ENCODE measurements around the gene TSPAN6. TPM values are rescaled to one million over a fixed set of nuclear protein-coding genes. Genes with fewer than 3 reads are reported as not detected.

Gene TSPAN6
- polyA plus RNA-seq, 2 of the 4 experiments (the other 2 are of a cell fraction), result 46.0 to 71.1 TPM

DNA sequence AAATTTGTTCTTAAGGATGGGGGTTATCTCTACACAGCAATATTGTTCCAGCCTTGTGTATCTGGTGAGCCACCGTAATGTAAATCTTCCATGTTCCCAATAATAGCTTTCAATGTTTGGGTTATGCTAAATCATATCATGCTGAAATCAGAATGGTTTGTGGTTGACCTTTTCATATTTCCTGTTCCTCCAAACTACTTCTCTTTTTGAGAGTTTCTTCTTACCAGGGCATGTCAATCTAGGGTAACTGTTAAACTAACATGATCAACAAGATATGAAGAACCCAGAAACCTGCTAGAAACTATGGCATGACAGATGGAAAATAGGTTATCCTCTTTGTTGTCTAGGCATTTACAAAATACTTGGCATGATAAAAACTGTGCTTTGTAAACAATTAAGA, 29.9 kb downstream of the TSPAN6 start:
- Histone ChIP-seq H3K9me3 (no peaks in the 10 kb centered on the region), H3K4me2 (no peak overlapping the region), H3K4me3 (no peak overlapping the region), H3K27ac (no peak overlapping the region), H3K4me1 (no peaks in the 10 kb centered on the region)
- ATAC-seq (no peak), FAIRE-seq (no peak), DNase-seq (ENCODE audit: low read depth in 1 of 2, low spot score in 1 of 2) (no peak)
- WGBS (ENCODE audit: missing lambda C conversion rate), result 39% methylated on average over 1 of the region's 1 CpG
- TF ChIP-seq ZNF302 (CRISPR knock-in tag; IDR thresholded peaks at IDR 0.05), result no peak
- no peak for TF ChIP-seq ESRRA (IDR thresholded peaks at IDR 0.05; ENCODE audit: borderline replicate concordance, low read length)
- TF ChIP-seq HDAC2 (IDR thresholded peaks at IDR 0.05), result no peak
- TF ChIP-seq EP300 (IDR thresholded peaks at IDR 0.05), result no peak
- no peak for TF ChIP-seq ZFP36 (IDR thresholded peaks at IDR 0.05; ENCODE audit: borderline replicate concordance, partially characterized antibody)
- TF ChIP-seq POLR2AphosphoS2 (conservative IDR thresholded peaks at IDR 0.05; ENCODE audit: low read length), result no peak
- TF ChIP-seq RCOR1 (IDR thresholded peaks at IDR 0.05; ENCODE audit: low read depth, low read length), result no peak
- ChIA-PET POLR2A (no interaction called here), CTCF (interaction anchor here (1.8 kb wide), 1 partner anchor 9 kb away, joined by 5 read pairs; no protein-coding TSS in a partner anchor)

DNA sequence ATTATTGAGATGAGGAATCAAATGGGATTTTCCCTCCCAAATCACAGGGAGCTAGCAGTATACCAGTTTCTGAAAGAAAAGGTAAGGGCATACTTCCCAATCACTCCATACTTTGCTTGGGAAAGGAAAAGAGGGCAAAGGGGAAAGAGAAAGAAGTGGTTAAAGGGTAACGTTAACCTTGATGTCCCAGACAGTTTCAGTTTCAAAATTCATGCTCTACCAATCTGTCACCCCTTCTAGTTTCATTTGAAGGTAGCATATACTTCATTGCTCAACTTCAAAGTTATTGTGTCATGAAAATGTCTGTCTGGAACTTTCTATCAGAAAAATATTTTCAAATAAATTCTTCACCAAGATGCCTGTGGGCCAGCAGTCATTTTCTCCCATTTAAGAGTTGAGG, 35.8 kb downstream of the TSPAN6 start:
- H3K27ac ChIP-seq, result no peak overlapping the region
- WGBS (ENCODE audit: missing lambda C conversion rate), result 3% methylated on average over 1 of the region's 1 CpG
- no peak for FAIRE-seq
- ChIA-PET CTCF (interaction anchor here (0.9 kb wide), 1 partner anchor 13 kb away, joined by 3 read pairs; no protein-coding TSS in a partner anchor), POLR2A (no interaction called here)
- H3K4me2 ChIP-seq, result no peak overlapping the region
- no peaks in the 10 kb centered on the region for H3K9me3 ChIP-seq
- H3K4me3 ChIP-seq, result no peak overlapping the region
- TF ChIP-seq HOXA7 (CRISPR knock-in tag; IDR thresholded peaks at IDR 0.05), result no peak
- no peak for TF ChIP-seq HOXB5 (CRISPR knock-in tag; IDR thresholded peaks at IDR 0.05)
- no peak for TF ChIP-seq MAZ (IDR thresholded peaks at IDR 0.05; ENCODE audit: borderline replicate concordance, low read depth, low read length)
- no peak for TF ChIP-seq PBX3 (IDR thresholded peaks at IDR 0.05)
- TF ChIP-seq POLR2AphosphoS2 (conservative IDR thresholded peaks at IDR 0.05; ENCODE audit: low read length), result no peak
- TF ChIP-seq JUNB (IDR thresholded peaks at IDR 0.05), result no peak
- TF ChIP-seq ESRRA (IDR thresholded peaks at IDR 0.05; ENCODE audit: borderline replicate concordance, low read length), result no peak
- TF ChIP-seq, protein P1, sequence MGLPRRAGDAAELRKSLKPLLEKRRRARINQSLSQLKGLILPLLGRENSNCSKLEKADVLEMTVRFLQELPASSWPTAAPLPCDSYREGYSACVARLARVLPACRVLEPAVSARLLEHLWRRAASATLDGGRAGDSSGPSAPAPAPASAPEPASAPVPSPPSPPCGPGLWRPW (IDR thresholded peaks at IDR 0.05), result no peak
- no peak for TF ChIP-seq SMC3 (IDR thresholded peaks at IDR 0.05)
- no peak for TF ChIP-seq CBX8 (IDR thresholded peaks at IDR 0.05)
- no peak for TF ChIP-seq RAD21 (conservative IDR thresholded peaks at IDR 0.05 in 1 of 2, IDR thresholded peaks at IDR 0.05 in 1 of 2)
- TF ChIP-seq, protein P2, sequence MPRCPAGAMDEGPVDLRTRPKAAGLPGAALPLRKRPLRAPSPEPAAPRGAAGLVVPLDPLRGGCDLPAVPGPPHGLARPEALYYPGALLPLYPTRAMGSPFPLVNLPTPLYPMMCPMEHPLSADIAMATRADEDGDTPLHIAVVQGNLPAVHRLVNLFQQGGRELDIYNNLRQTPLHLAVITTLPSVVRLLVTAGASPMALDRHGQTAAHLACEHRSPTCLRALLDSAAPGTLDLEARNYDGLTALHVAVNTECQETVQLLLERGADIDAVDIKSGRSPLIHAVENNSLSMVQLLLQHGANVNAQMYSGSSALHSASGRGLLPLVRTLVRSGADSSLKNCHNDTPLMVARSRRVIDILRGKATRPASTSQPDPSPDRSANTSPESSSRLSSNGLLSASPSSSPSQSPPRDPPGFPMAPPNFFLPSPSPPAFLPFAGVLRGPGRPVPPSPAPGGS (IDR thresholded peaks at IDR 0.05), result no peak
- no peak for TF ChIP-seq HDAC2 (IDR thresholded peaks at IDR 0.05)
- no peak for TF ChIP-seq ZNF302 (CRISPR knock-in tag; IDR thresholded peaks at IDR 0.05)
- no peak for ATAC-seq
- DNase-seq (ENCODE audit: low read depth in 1 of 2, low spot score in 1 of 2), result no peak
- no peaks in the 10 kb centered on the region for H3K4me1 ChIP-seq

DNA sequence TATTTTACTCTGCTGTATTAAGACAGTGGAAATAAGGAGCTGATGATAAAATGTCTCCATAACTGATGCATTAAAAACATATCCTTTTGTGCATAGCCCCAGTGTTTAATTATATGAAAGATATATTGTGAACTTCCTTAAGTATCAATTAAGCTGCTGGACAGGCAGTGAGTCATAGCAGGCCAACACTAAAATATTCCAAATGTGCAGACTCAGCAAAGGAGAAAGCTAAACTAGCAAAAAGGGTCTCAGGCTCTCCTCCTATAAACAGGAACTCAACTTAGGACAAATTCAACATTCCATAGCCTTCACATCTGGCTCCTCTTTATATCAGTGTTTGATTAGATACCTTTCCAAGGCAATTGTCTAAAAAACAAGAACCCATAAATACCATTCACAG, 36.3 kb downstream of the TSPAN6 start:
- TF ChIP-seq MAFK (IDR thresholded peaks at IDR 0.05; ENCODE audit: partially characterized antibody), result peak; percentile 81
- no peak for TF ChIP-seq HOXB5 (CRISPR knock-in tag; IDR thresholded peaks at IDR 0.05)
- CTCF ChIA-PET, result interaction anchor here (0.9 kb wide), 1 partner anchor 12 kb away, joined by 3 read pairs; no protein-coding TSS in a partner anchor
- ATAC-seq (no peak), FAIRE-seq (no peak), DNase-seq (ENCODE audit: low read depth in 1 of 2, low spot score in 1 of 2) (no peak)
- Histone ChIP-seq H3K4me1 (no peaks in the 10 kb centered on the region), H3K4me3 (no peak overlapping the region), H3K4me2 (no peak overlapping the region), H3K27ac (no peak overlapping the region), H3K9me3 (no peaks in the 10 kb centered on the region)
- POLR2A ChIA-PET, result no interaction called here

DNA sequence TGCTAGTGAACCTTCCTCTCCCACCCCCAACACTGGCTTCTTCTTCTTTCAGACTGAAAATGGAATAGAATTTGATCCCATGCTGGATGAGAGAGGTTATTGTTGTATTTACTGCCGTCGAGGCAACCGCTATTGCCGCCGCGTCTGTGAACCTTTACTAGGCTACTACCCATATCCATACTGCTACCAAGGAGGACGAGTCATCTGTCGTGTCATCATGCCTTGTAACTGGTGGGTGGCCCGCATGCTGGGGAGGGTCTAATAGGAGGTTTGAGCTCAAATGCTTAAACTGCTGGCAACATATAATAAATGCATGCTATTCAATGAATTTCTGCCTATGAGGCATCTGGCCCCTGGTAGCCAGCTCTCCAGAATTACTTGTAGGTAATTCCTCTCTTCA, 37.1 kb downstream of the TSPAN6 start:
- no peak for DNase-seq (ENCODE audit: low read depth in 1 of 2, low spot score in 1 of 2)
- Histone ChIP-seq H3K27ac (no peak overlapping the region), H3K9me3 (no peaks in the 10 kb centered on the region), H3K4me1 (no peaks in the 10 kb centered on the region), H3K4me3 (no peak overlapping the region), H3K4me2 (no peak overlapping the region)
- CTCF ChIA-PET, result no interaction called here
- WGBS (ENCODE audit: missing lambda C conversion rate), result 62% methylated on average over 9 of the region's 9 CpGs
- no peak for ATAC-seq
- no peak for FAIRE-seq
- TF ChIP-seq PBX3 (IDR thresholded peaks at IDR 0.05), result no peak
- POLR2A ChIA-PET, result no interaction called here

Measured in A549 (cell line).